ENCODE data around the gene BNC2. TPM values are rescaled to one million over a fixed set of nuclear protein-coding genes. Genes with fewer than 3 reads are reported as not detected.

Gene BNC2
- total RNA-seq, 4 donors from 2014 or later = 19.0 to 53.6 (median 25.3) TPM

GRCh38 chr9:16414451-16414850 is 456.0 kb downstream of the BNC2 start:
- ATAC-seq (ENCODE audit: low FRiP score) = no peak
- no peak for TF ChIP-seq CTCF (IDR thresholded peaks at IDR 0.05)
- no peak for DNase-seq (ENCODE audit: low spot score)

GRCh38 chr9:16413509-16414016 is 456.9 kb downstream of the BNC2 start:
- ATAC-seq (ENCODE audit: low FRiP score) (peak; percentile 74), DNase-seq (ENCODE audit: low spot score) (no peak)
- TF ChIP-seq CTCF (IDR thresholded peaks at IDR 0.05) = no peak

- no peak for DNase-seq (ENCODE audit: low spot score)
- no peak for ATAC-seq (ENCODE audit: low FRiP score)
- no peak for TF ChIP-seq CTCF (IDR thresholded peaks at IDR 0.05)
Observed at GRCh38 chr9:16412740-16413139, 457.7 kb downstream of the BNC2 start.

GRCh38 chr9:16411311-16411710 is 459.2 kb downstream of the BNC2 start:
- no peak for ATAC-seq (ENCODE audit: low FRiP score)
- no peak for TF ChIP-seq CTCF (IDR thresholded peaks at IDR 0.05)
- no peak for DNase-seq (ENCODE audit: low spot score)

GRCh38 chr9:16410601-16411280 is 459.7 kb downstream of the BNC2 start:
- no peak for ATAC-seq (ENCODE audit: low FRiP score)
- DNase-seq (ENCODE audit: low spot score) = no peak

GRCh38 chr9:16407617-16408016 is 462.9 kb downstream of the BNC2 start:
- no peak for ATAC-seq (ENCODE audit: low FRiP score)
- TF ChIP-seq CTCF (IDR thresholded peaks at IDR 0.05) = no peak
- DNase-seq (ENCODE audit: low spot score) = no peak

More at GRCh38 chr9:16410601-16411280, 459.7 kb downstream of the BNC2 start:
- TF ChIP-seq CTCF (IDR thresholded peaks at IDR 0.05) = no peak
